PFSK-1 (cell line): Measurements from ENCODE around the gene DGAT2.

Experiments used
- SIN3A ChIP-seq: IDR thresholded peaks from 2 replicates; pipeline ENCODE4 v1.6.1; 2012; ENCODE audit warnings: mild to moderate bottlenecking, low read length, moderate library complexity, borderline replicate concordance; ENCODE audit not compliant: insufficient read depth
- TAF1 ChIP-seq: IDR thresholded peaks from 2 replicates; pipeline ENCODE4 v1.6.1; 2012; ENCODE audit warnings: low read length, control low read depth, borderline replicate concordance; ENCODE audit not compliant: insufficient read depth

- TF ChIP-seq SIN3A (no peak), TAF1 (no peak)
These were observed 12.7 kb downstream of the DGAT2 start for GRCh38 chr11:75781296-75781695.
